ENCODE results near the gene CHRNB1.
"Not testable (repeated sequence)": the region's sequence is repeated elsewhere in the genome, so short reads cannot be mapped to it uniquely, and the experiment has no call there.

Gene CHRNB1

GRCh38 chr17:7468804-7469389, 24.0 kb downstream of the CHRNB1 start:
- DNase-seq = no peak

- not testable (repeated sequence) for DNase-seq
Observed at GRCh38 chr17:7469843-7470242, 25.0 kb downstream of the CHRNB1 start.

- not testable (repeated sequence) for DNase-seq
Observed at GRCh38 chr17:7470457-7470973, 25.7 kb downstream of the CHRNB1 start.

GRCh38 chr17:7471729-7472128, 26.9 kb downstream of the CHRNB1 start:
- DNase-seq = no peak

- DNase-seq = not testable (repeated sequence)
Observed at GRCh38 chr17:7474767-7475166, 29.9 kb downstream of the CHRNB1 start.

- no peak for DNase-seq
Observed at GRCh38 chr17:7475764-7476422, 31.0 kb downstream of the CHRNB1 start.

- DNase-seq = no peak
Observed at GRCh38 chr17:7476494-7476893, 31.6 kb downstream of the CHRNB1 start.

- DNase-seq = no peak
Observed at GRCh38 chr17:7476951-7477350, 32.1 kb downstream of the CHRNB1 start.

- no peak for DNase-seq
Observed at GRCh38 chr17:7477392-7478275, 32.8 kb downstream of the CHRNB1 start.

- DNase-seq = no peak
Observed at GRCh38 chr17:7478276-7479212, 33.7 kb downstream of the CHRNB1 start.

GRCh38 chr17:7479213-7480088, 34.6 kb downstream of the CHRNB1 start, which contains the start of gene ZBTB4:
ZBTB4 (minus strand) TSS chr17:7479631; CDS start chr17:7466801, 12,830 bp downstream.
- no peak for DNase-seq

GRCh38 chr17:7480089-7480384, 35.2 kb downstream of the CHRNB1 start:
- no peak for DNase-seq

GRCh38 chr17:7481275-7481674, 36.4 kb downstream of the CHRNB1 start, which contains the start of gene SLC35G6:
SLC35G6 (plus strand) TSS chr17:7481446; CDS start chr17:7481517, 71 bp downstream.
- DNase-seq = not testable (repeated sequence)

- not testable (repeated sequence) for DNase-seq
Observed at GRCh38 chr17:7481842-7482741, 37.2 kb downstream of the CHRNB1 start.

- not testable (repeated sequence) for DNase-seq
Observed at GRCh38 chr17:7482742-7483088, 37.9 kb downstream of the CHRNB1 start.

- DNase-seq = peak; percentile 67
Observed at GRCh38 chr17:7483255-7484066, 38.6 kb downstream of the CHRNB1 start.

- peak; percentile 82 for DNase-seq
Observed at GRCh38 chr17:7484067-7484918, 39.4 kb downstream of the CHRNB1 start, which contains the start of gene POLR2A. POLR2A (plus strand) TSS chr17:7484366.

GRCh38 chr17:7484919-7485377, 40.1 kb downstream of the CHRNB1 start:
- no peak for DNase-seq
